ENCODE measurements around the gene ZBTB7B. TPM values are rescaled to one million over a fixed set of nuclear protein-coding genes. Genes with fewer than 3 reads are reported as not detected.

ZBTB7B gene
- total and polyA plus RNA-seq, 5 experiments from 2014 or later: 0.12 to 13.1 (median 0.59) TPM

DNA sequence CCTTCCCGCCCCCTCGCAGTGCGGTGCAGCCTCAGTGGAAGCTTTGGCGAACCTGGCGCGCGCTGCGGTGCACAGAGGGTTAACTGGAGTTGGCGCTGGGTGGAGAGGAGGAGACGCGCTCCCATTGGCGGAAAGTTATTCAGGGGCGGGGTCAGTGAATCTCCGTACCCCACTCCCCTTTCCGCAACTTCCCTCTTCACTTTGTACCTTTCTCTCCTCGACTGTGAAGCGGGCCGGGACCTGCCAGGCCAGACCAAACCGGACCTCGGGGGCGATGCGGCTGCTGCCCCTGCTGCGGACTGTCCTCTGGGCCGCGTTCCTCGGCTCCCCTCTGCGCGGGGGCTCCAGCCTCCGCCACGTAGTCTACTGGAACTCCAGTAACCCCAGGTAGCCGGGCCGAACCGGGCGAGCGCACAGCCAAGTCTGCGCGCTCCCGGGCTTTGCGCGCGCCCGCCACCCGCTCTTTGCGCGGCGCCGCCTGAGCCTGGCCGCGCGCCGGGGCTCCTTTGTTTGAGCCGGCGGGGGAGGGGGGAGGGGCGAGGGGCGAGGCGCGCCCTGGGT, 61.0 kb downstream of the ZBTB7B start, which contains the start of gene EFNA4:
Gene EFNA4, plus strand, starts transcription at position 191 of the 561 bp plus-strand sequence. Its CDS starts 84 bp downstream, at position 275.
- Mint-ChIP-seq H3K9me3 (no peaks in the 10 kb centered on the region), H3K4me1 (peaks cover 21 to 50% (median 36%) of the 10 kb centered on the region in 4 donors), H3K4me3 (peak within 1 kb of the TSS; percentile 81 to 98 (median 96)), H3K36me3 (peaks cover 0 to 16% (median 0%) of the 10 kb centered on the region in 3 donors), H3K27me3 (no peaks in the 10 kb centered on the region), H3K27ac (peak within 1 kb of the TSS; percentile 33 to 96 (median 85))
- POLR2A ChIA-PET: interaction anchor here (0.7 to 5.4 kb wide), 9 partner anchors 9 to 108 kb away, joined by 3 to 44 read pairs (median 4); partner anchors contain the start of genes EFNA3 and PBXIP1
- ATAC-seq (peak; percentile 86 to 88), DNase-seq (peak; percentile 67 to 90 (median 80))

DNA sequence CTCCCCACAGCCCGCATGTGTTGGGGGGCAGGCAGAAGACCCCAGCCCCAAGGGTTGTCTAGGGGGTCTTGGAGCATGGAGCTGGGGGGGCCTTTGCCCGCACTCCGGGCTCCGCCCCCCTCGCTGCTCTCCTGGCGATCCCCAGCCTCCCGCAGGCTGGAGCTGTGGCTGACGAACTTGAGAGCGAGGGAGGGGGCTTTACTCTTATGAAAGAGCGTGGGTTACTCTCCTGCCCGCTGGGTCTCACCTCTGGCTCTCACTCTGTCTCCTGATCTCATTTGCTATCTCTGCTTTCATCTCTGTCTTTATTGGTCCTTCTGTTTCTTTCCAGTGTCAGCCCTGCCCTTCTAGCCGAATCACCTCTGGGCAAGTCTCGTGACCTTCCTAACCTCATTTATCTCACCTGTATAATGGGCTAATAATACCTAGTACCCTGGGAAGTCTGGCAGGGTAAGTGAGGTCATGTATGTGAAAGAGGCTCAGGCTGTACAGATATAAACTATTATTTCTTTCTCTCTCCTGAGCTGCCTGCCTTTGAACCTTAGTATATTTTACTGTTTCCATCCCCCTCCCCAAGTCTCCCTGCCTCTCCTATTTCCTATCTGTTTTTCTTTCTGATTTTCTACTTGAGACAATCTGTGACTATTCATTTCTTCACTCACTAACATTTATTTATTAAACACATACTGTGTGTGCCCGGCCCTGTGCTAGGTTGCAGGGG, 61.7 kb downstream of the ZBTB7B start:
- POLR2A ChIA-PET: interaction anchor here (0.8 to 3.9 kb wide), 6 partner anchors 8 to 108 kb away, joined by 3 to 22 read pairs (median 6); partner anchors contain the start of genes EFNA3 and PBXIP1
- ATAC-seq: peak; percentile 12 to 25
- peaks cover 21 to 50% (median 36%) of the 10 kb centered on the region in 4 donors for H3K4me1 Mint-ChIP-seq
- H3K27ac Mint-ChIP-seq: peak overlapping the region in 8 of 10 donors; percentile 5 to 86 (median 76)
- H3K36me3 Mint-ChIP-seq: peaks cover 0 to 20% (median 0%) of the 10 kb centered on the region in 3 donors
- no peaks in the 10 kb centered on the region for H3K27me3 Mint-ChIP-seq
- no peaks in the 10 kb centered on the region for H3K9me3 Mint-ChIP-seq
- no peak for DNase-seq
- peak overlapping the region; percentile 80 to 97 (median 88) for H3K4me3 Mint-ChIP-seq

DNA sequence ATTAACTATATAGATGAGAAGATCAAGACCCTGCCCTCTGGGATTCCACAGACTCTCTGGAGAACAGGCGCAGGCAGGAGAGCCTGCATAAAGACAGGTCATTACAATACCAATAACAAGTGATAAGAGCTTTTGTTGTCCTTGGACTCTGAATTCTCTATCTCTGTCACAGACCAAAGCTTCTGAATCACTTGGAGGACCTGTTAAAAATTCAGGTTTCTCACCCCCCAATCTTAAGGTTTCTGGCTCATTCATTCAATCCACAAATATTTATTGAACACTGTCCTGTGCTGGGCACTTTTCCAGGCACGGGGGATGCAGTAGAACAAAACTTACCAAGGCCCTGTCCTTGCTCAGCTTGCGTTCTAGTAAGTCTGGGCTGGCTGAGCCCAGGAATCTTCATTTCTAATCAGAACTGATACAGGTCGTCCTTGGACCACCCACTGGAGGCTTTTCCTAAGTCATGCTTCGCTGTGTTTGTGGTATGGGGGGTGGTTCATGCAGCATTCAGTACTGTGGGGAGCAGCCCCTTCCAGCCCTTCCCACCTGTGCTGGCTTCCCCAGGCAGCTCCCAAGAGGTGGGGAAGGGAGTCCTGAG, 62.3 kb downstream of the ZBTB7B start:
- no peak for DNase-seq
- H3K4me3 Mint-ChIP-seq: peak overlapping the region; percentile 80 to 97 (median 88)
- peaks cover 0 to 20% (median 0%) of the 10 kb centered on the region in 3 donors for H3K36me3 Mint-ChIP-seq
- peak overlapping the region in 3 of 10 donors; percentile 70 to 79 (median 72) for H3K27ac Mint-ChIP-seq
- POLR2A ChIA-PET: interaction anchor here (0.7 to 3.9 kb wide), 3 partner anchors 9 to 20 kb away, joined by 3 to 22 read pairs (median 7); partner anchors contain the start of gene EFNA3
- no peaks in the 10 kb centered on the region for H3K9me3 Mint-ChIP-seq
- peaks cover 21 to 50% (median 39%) of the 10 kb centered on the region in 4 donors for H3K4me1 Mint-ChIP-seq
- ATAC-seq: no peak
- H3K27me3 Mint-ChIP-seq: no peaks in the 10 kb centered on the region

DNA sequence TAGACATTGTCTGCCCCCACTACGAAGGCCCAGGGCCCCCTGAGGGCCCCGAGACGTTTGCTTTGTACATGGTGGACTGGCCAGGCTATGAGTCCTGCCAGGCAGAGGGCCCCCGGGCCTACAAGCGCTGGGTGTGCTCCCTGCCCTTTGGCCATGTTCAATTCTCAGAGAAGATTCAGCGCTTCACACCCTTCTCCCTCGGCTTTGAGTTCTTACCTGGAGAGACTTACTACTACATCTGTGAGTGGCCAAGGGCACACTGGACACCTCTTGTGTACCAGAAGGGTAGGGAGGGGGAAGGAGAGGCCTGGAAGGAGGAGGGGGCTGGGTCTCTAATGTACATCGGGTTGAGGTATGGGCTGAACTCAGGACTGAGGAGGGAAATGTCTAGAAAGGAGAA, 64.2 kb downstream of the ZBTB7B start:
- H3K27me3 Mint-ChIP-seq: no peaks in the 10 kb centered on the region

More for the DNA sequence above, 64.2 kb downstream of the ZBTB7B start:
- Mint-ChIP-seq H3K4me1 (peaks cover 19 to 59% (median 43%) of the 10 kb centered on the region in 4 donors), H3K36me3 (peaks cover 0 to 20% (median 0%) of the 10 kb centered on the region in 3 donors), H3K4me3 (peak overlapping the region in 2 of 10 donors; percentile 39 to 42), H3K9me3 (no peaks in the 10 kb centered on the region), H3K27ac (no peak overlapping the region)
- DNase-seq (no peak), ATAC-seq (no peak)
- POLR2A ChIA-PET: interaction anchor here (1.0 to 3.9 kb wide), 3 partner anchors 9 to 19 kb away, joined by 3 to 22 read pairs (median 3); partner anchors contain the start of gene ADAM15

Small RNAs within 50 kb of the gene (microRNA-seq; reads per million reads assigned to microRNA genes)
- not detected for gene MIR4258 (ENCODE audit: borderline microRNAs expressed)

Other genes starting within 250 kb of the ZBTB7B start
- under 1 TPM in 1 of 2 experiments, not detected in 1; 0.08 TPM for gene KCNN3, start 132.5 kb upstream of the ZBTB7B start, total RNA-seq
- gene KCNN3, start 132.5 kb upstream of the ZBTB7B start, polyA plus RNA-seq: not detected
- gene PMVK, start 66.1 kb upstream of the ZBTB7B start, total RNA-seq: 10 to 100 TPM; 11.7 to 13.5 TPM
- 10 to 100 TPM; 41.0 to 45.7 (median 45.1) TPM for gene PMVK, start 66.1 kb upstream of the ZBTB7B start, polyA plus RNA-seq
- gene PBXIP1, start 46.7 kb upstream of the ZBTB7B start, total RNA-seq: 100 to 1,000 TPM; 317 to 319 TPM
- gene PBXIP1, start 46.7 kb upstream of the ZBTB7B start, polyA plus RNA-seq: 100 to 1,000 TPM; 182 to 239 (median 183) TPM
- gene PYGO2, start 41.0 kb upstream of the ZBTB7B start, total RNA-seq: 10 to 100 TPM; 55.6 to 57.3 TPM
- gene PYGO2, start 41.0 kb upstream of the ZBTB7B start, polyA plus RNA-seq: 10 to 100 TPM; 21.5 to 50.8 (median 35.8) TPM
- 10 to 100 TPM; 60.7 to 68.5 TPM for gene SHC1, start 32.1 kb upstream of the ZBTB7B start, total RNA-seq
- gene SHC1, start 32.1 kb upstream of the ZBTB7B start, polyA plus RNA-seq: 10 to 100 TPM; 22.6 to 27.4 (median 24.4) TPM
- 10 to 100 TPM; 11.1 to 11.7 TPM for gene CKS1B, start 28.1 kb upstream of the ZBTB7B start, total RNA-seq
- 10 to 100 TPM; 58.0 to 66.6 (median 63.0) TPM for gene CKS1B, start 28.1 kb upstream of the ZBTB7B start, polyA plus RNA-seq
- gene FLAD1, start 19.5 kb upstream of the ZBTB7B start, total RNA-seq: 10 to 100 TPM; 46.6 to 46.8 TPM
- 10 to 100 TPM; 30.9 to 41.8 (median 31.9) TPM for gene FLAD1, start 19.5 kb upstream of the ZBTB7B start, polyA plus RNA-seq
- gene LENEP, start 9.2 kb upstream of the ZBTB7B start, total RNA-seq: under 1 TPM; 0.77 to 0.91 TPM
- not detected for gene LENEP, start 9.2 kb upstream of the ZBTB7B start, polyA plus RNA-seq
- 1 to 10 TPM in 1 of 2 experiments, under 1 TPM in 1; 0.83 to 1.1 TPM for gene DCST2, start 31.0 kb downstream of the ZBTB7B start, total RNA-seq
- not detected for gene DCST2, start 31.0 kb downstream of the ZBTB7B start, polyA plus RNA-seq
- not detected for gene DCST1, start 31.0 kb downstream of the ZBTB7B start, total RNA-seq
- gene DCST1, start 31.0 kb downstream of the ZBTB7B start, polyA plus RNA-seq: not detected
- gene ADAM15, start 48.5 kb downstream of the ZBTB7B start, total RNA-seq: 10 to 100 TPM; 21.1 to 21.9 TPM
- 1 to 10 TPM; 2.8 to 4.5 (median 3.1) TPM for gene ADAM15, start 48.5 kb downstream of the ZBTB7B start, polyA plus RNA-seq
- 1 to 10 TPM; 4.6 to 5.3 TPM for gene EFNA4, start 60.9 kb downstream of the ZBTB7B start, total RNA-seq
- gene EFNA4, start 60.9 kb downstream of the ZBTB7B start, polyA plus RNA-seq: 1 to 10 TPM; 1.0 to 2.6 (median 1.1) TPM
- gene EFNA3, start 76.0 kb downstream of the ZBTB7B start, total RNA-seq: 1 to 10 TPM in 1 of 2 experiments, under 1 TPM in 1; 0.88 to 1.2 TPM
- 1 to 10 TPM in 1 of 3 donors, under 1 TPM in 2; 0.53 to 1.3 (median 0.56) TPM for gene EFNA3, start 76.0 kb downstream of the ZBTB7B start, polyA plus RNA-seq
- 1 to 10 TPM; 8.5 to 8.6 TPM for gene EFNA1, start 125.1 kb downstream of the ZBTB7B start, total RNA-seq
- gene EFNA1, start 125.1 kb downstream of the ZBTB7B start, polyA plus RNA-seq: 10 to 100 TPM in 1 of 3 donors, 1 to 10 TPM in 2; 2.9 to 12.0 (median 7.7) TPM
- 10 to 100 TPM; 26.7 to 26.9 TPM for gene SLC50A1, start 133.1 kb downstream of the ZBTB7B start, total RNA-seq
- gene SLC50A1, start 133.1 kb downstream of the ZBTB7B start, polyA plus RNA-seq: 10 to 100 TPM; 50.3 to 72.7 (median 62.3) TPM
- gene DPM3, start 137.7 kb downstream of the ZBTB7B start, total RNA-seq: 10 to 100 TPM; 45.2 to 59.8 TPM
- 100 to 1,000 TPM; 103 to 159 (median 159) TPM for gene DPM3, start 137.7 kb downstream of the ZBTB7B start, polyA plus RNA-seq
- gene KRTCAP2, start 170.5 kb downstream of the ZBTB7B start, total RNA-seq: 100 to 1,000 TPM; 148 to 152 TPM
- gene KRTCAP2, start 170.5 kb downstream of the ZBTB7B start, polyA plus RNA-seq: 100 to 1,000 TPM; 453 to 495 (median 490) TPM
- gene TRIM46, start 171.0 kb downstream of the ZBTB7B start, total RNA-seq: 1 to 10 TPM; 4.0 to 4.1 TPM
- gene TRIM46, start 171.0 kb downstream of the ZBTB7B start, polyA plus RNA-seq: under 1 TPM; 0.40 to 0.92 (median 0.60) TPM
- 10 to 100 TPM; 36.8 to 37.9 TPM for gene THBS3, start 205.1 kb downstream of the ZBTB7B start, total RNA-seq
- 1 to 10 TPM; 1.2 to 3.8 (median 3.0) TPM for gene THBS3, start 205.1 kb downstream of the ZBTB7B start, polyA plus RNA-seq
- gene MTX1, start 205.9 kb downstream of the ZBTB7B start, total RNA-seq: 10 to 100 TPM; 26.9 to 27.1 TPM
- 10 to 100 TPM; 45.8 to 50.7 (median 48.5) TPM for gene MTX1, start 205.9 kb downstream of the ZBTB7B start, polyA plus RNA-seq